Astrocyte of the cerebellum (primary cell): ENCODE results near the gene PPARD.

Experiments used
- DNase-seq: peaks from one replicate; pipeline ENCODE4 v3.0.0-alpha.2; 2011; ENCODE audit warnings: low read depth
- H3K4me3 ChIP-seq: 2 replicates; pipeline ENCODE4 v1.5.1; 2011; ENCODE audit warnings: mild to moderate bottlenecking, low read depth, low read length, moderate library complexity
- CTCF ChIP-seq: IDR thresholded peaks from 2 replicates; pipeline ENCODE4 v1.5.1; 2012; ENCODE audit warnings: low read length, low read depth, moderate library complexity, mild to moderate bottlenecking; ENCODE audit errors: missing control alignments
- in situ Hi-C: cut with HindIII; loops from 2 replicates; pipeline ENCODE4 v1.10.0; 2017; ENCODE audit warnings: low sequenced_read_pairs

Gene PPARD

GRCh38 chr6:35439308-35439707, 97.0 kb downstream of the PPARD start:
- no peak overlapping the region for H3K4me3 ChIP-seq
- in situ Hi-C loops: no loop called here
- TF ChIP-seq CTCF: no peak
- no peak for DNase-seq

GRCh38 chr6:35441205-35441604, 98.8 kb downstream of the PPARD start:
- TF ChIP-seq CTCF: no peak
- no peak overlapping the region for H3K4me3 ChIP-seq
- in situ Hi-C loops: loop anchor here (5.0 kb wide), 1 partner anchor 99 kb away; the partner anchor contains the start of gene PPARD
- no peak for DNase-seq

- TF ChIP-seq CTCF: no peak
- no peak overlapping the region for H3K4me3 ChIP-seq
- DNase-seq: no peak
- in situ Hi-C loops: loop anchor here (5.0 kb wide), 1 partner anchor 99 kb away; the partner anchor contains the start of gene PPARD
Observed at GRCh38 chr6:35441642-35442041, 99.3 kb downstream of the PPARD start.

- H3K4me3 ChIP-seq: no peak overlapping the region
- no peak for DNase-seq
- in situ Hi-C loops: loop anchor here (5.0 kb wide), 1 partner anchor 100 kb away; the partner anchor contains the start of gene PPARD
- no peak for TF ChIP-seq CTCF
Observed at GRCh38 chr6:35442693-35443092, 100.3 kb downstream of the PPARD start.

- in situ Hi-C loops: loop anchor here (5.0 kb wide), 1 partner anchor 101 kb away; the partner anchor contains the start of gene PPARD
- H3K4me3 ChIP-seq: no peak overlapping the region
- TF ChIP-seq CTCF: no peak
- DNase-seq: no peak
Observed at GRCh38 chr6:35443341-35444030, 101.1 kb downstream of the PPARD start.

GRCh38 chr6:35445691-35446090, 103.3 kb downstream of the PPARD start:
- H3K4me3 ChIP-seq: no peak overlapping the region
- DNase-seq: no peak
- in situ Hi-C loops: no loop called here
- no peak for TF ChIP-seq CTCF

GRCh38 chr6:35448191-35448590, 105.8 kb downstream of the PPARD start:
- no peak for DNase-seq
- no peak for TF ChIP-seq CTCF
- H3K4me3 ChIP-seq: no peak overlapping the region
- in situ Hi-C loops: no loop called here
